Measurements from ENCODE around the gene SOWAHC. TPM values are rescaled to one million over a fixed set of nuclear protein-coding genes. Genes with fewer than 3 reads are reported as not detected.

The SOWAHC gene
- total and polyA plus RNA-seq, 4 donors = 5.2 to 15.2 (median 9.2) TPM

DNA sequence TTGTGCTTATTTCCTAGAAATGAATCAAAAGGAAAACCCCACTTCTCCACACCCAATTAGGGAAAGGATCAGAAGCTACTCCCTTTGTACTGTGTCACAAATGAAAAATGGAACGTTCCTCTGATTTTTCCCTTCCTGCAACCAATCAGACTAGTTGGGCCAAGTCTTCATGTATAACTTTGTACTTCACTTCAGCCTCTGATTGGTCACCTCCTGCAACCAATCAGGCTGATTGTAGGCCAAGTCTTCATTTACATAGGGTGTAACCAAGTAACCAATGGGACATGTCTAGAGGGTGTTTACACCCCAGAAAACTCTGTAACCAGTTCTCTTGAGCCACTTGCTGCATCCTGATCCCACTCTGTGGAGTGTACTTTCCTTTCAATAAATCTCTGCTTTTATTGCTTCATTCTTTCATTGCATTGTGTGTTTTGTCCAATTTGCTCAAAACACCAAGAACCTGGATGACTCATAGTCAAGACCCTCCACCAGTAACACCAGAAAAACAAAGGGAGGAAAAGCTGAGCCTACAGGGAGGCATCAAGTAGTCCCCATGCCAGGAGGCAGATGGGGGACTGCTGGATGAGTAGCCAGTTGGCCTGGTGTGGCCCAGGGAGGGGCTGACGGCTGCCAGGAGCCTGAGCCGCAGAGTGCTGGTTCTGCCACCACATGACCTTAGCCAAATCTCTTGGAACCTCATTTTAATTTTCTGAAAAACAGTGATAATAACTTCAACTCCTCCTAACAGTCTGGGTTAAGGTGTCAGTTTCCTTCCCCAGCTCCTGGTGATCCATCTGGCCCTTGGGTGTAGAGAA lies 46.1 kb downstream of the SOWAHC start:
- 92 to 94% methylated on average over 3 of the region's 3 CpGs for WGBS, 2 donors
- H3K36me3 ChIP-seq (ENCODE audit: control insufficient read depth in 4 of 4, insufficient read depth in 4 of 4, low read length in 4 of 4) = no peaks in the 10 kb centered on the region

DNA sequence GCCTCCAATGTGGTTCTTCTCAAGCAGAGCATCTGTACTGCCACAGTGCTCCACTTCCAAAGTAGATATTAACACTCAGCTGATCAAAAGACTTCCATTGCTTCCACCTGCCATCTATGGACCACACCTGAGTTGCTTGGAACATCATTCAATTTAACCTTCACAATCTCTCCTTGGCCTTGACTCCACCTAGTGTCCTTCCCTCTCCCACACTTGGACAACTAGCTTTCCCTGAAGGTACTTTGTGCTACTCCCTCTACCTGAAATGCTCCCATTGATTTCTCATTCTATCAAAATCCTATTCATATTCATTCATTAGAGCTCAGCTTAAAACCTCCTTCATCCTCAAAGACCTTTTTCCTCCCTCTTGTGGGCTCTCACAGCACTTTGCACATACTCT lies 48.7 kb downstream of the SOWAHC start:
- Histone ChIP-seq H3K36me3 (ENCODE audit: control insufficient read depth in 4 of 4, insufficient read depth in 4 of 4, low read length in 4 of 4) (no peaks in the 10 kb centered on the region), H3K4me3 (no peak overlapping the region), H3K9ac (ENCODE audit: insufficient read depth in 1 of 2, low read length in 2 of 2) (no peak overlapping the region), H3K4me1 (ENCODE audit: control insufficient read depth in 5 of 5, insufficient read depth in 5 of 5, low read length in 5 of 5) (peaks cover 0 to 8% (median 3%) of the 10 kb centered on the region in 5 donors), H3K9me3 (ENCODE audit: control insufficient read depth in 4 of 4, insufficient read depth in 3 of 4, low read length in 3 of 4) (peaks cover 0 to 1% (median 0%) of the 10 kb centered on the region in 4 donors), H3K27ac (ENCODE audit: low read depth in 1 of 2, low read length in 1 of 2) (no peak overlapping the region), H3K27me3 (ENCODE audit: control insufficient read depth in 3 of 3, insufficient read depth in 3 of 3, low read length in 2 of 3) (no peaks in the 10 kb centered on the region)
- TF ChIP-seq, protein P1, sequence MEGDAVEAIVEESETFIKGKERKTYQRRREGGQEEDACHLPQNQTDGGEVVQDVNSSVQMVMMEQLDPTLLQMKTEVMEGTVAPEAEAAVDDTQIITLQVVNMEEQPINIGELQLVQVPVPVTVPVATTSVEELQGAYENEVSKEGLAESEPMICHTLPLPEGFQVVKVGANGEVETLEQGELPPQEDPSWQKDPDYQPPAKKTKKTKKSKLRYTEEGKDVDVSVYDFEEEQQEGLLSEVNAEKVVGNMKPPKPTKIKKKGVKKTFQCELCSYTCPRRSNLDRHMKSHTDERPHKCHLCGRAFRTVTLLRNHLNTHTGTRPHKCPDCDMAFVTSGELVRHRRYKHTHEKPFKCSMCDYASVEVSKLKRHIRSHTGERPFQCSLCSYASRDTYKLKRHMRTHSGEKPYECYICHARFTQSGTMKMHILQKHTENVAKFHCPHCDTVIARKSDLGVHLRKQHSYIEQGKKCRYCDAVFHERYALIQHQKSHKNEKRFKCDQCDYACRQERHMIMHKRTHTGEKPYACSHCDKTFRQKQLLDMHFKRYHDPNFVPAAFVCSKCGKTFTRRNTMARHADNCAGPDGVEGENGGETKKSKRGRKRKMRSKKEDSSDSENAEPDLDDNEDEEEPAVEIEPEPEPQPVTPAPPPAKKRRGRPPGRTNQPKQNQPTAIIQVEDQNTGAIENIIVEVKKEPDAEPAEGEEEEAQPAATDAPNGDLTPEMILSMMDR (IDR thresholded peaks at IDR 0.05; ENCODE audit: control extremely low read depth, extremely low read depth) = no peak
- DNase-seq (no peak), ATAC-seq (ENCODE audit: insufficient read depth, low FRiP score) (no peak)

More for the DNA sequence above, 46.1 kb downstream of the SOWAHC start:
- Histone ChIP-seq H3K4me3 (no peak overlapping the region), H3K4me1 (ENCODE audit: control insufficient read depth in 5 of 5, insufficient read depth in 5 of 5, low read length in 5 of 5) (peaks cover 0 to 8% (median 3%) of the 10 kb centered on the region in 5 donors), H3K9ac (ENCODE audit: insufficient read depth in 1 of 2, low read length in 2 of 2) (no peak overlapping the region), H3K9me3 (ENCODE audit: control insufficient read depth in 4 of 4, insufficient read depth in 3 of 4, low read length in 3 of 4) (peaks cover 0 to 1% (median 0%) of the 10 kb centered on the region in 4 donors), H3K27me3 (ENCODE audit: control insufficient read depth in 3 of 3, insufficient read depth in 3 of 3, low read length in 2 of 3) (no peaks in the 10 kb centered on the region), H3K27ac (ENCODE audit: low read depth in 1 of 2, low read length in 1 of 2) (no peak overlapping the region)
- TF ChIP-seq, protein P1 (IDR thresholded peaks at IDR 0.05; ENCODE audit: control extremely low read depth, extremely low read depth) = no peak
- DNase-seq (no peak), ATAC-seq (ENCODE audit: insufficient read depth, low FRiP score) (no peak)

DNA sequence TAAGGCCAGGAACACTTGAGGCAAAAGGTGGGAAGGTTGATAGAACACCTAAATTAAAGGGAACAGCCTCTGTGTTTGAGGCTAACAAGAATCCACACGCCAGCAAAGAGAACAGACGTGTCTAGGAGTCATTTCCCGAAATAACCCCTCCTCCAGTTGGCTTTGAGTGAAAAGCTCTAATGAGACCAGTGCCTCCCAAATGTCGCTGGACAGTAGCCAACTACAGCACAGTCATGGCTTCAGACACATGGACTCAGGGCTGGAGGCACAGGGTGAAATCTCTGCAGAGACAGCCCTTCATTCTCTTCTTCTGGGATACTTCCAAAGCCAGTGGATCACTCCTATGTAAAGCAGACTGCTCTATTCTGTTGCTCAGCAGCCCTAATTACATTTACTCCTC lies 49.6 kb downstream of the SOWAHC start:
- Histone ChIP-seq H3K4me1 (ENCODE audit: control insufficient read depth in 5 of 5, insufficient read depth in 5 of 5, low read length in 5 of 5) (peaks cover 0 to 8% (median 3%) of the 10 kb centered on the region in 5 donors), H3K9ac (ENCODE audit: insufficient read depth in 1 of 2, low read length in 2 of 2) (no peak overlapping the region), H3K27ac (ENCODE audit: low read depth in 1 of 2, low read length in 1 of 2) (no peak overlapping the region), H3K36me3 (ENCODE audit: control insufficient read depth in 4 of 4, insufficient read depth in 4 of 4, low read length in 4 of 4) (no peaks in the 10 kb centered on the region), H3K9me3 (ENCODE audit: control insufficient read depth in 4 of 4, insufficient read depth in 3 of 4, low read length in 3 of 4) (peaks cover 0 to 1% (median 0%) of the 10 kb centered on the region in 4 donors), H3K4me3 (no peak overlapping the region), H3K27me3 (ENCODE audit: control insufficient read depth in 3 of 3, insufficient read depth in 3 of 3, low read length in 2 of 3) (no peaks in the 10 kb centered on the region)
- WGBS, 2 donors = 57 to 81% methylated on average over 4 of the region's 4 CpGs
- DNase-seq = peak; percentile 68 to 85 (median 78)
- TF ChIP-seq, protein P1 (IDR thresholded peaks at IDR 0.05; ENCODE audit: control extremely low read depth, extremely low read depth) = no peak
- no peak for ATAC-seq (ENCODE audit: insufficient read depth, low FRiP score)
